Activated naive CD4-positive, alpha-beta T cell treated with anti-CD3 and anti-CD28 coated beads, Interleukin-2, amount 50 U/mL, for 24 hours (primary cell): Measurements from ENCODE around the gene CADPS.

ENCODE experiments used
- H3K27ac Mint-ChIP-seq: one replicate; pipeline ENCODE4 v1.8.0; 2021; ENCODE audit warnings: mild to moderate bottlenecking, mixed read lengths
- H3K27me3 Mint-ChIP-seq: one replicate; pipeline ENCODE4 v1.8.0; 2021; ENCODE audit warnings: mixed read lengths
- H3K36me3 Mint-ChIP-seq: one replicate; pipeline ENCODE4 v1.8.0; 2021; ENCODE audit warnings: mixed read lengths
- H3K4me1 Mint-ChIP-seq: one replicate; pipeline ENCODE4 v1.8.0; 2021; ENCODE audit warnings: mixed read lengths
- H3K4me3 Mint-ChIP-seq: one replicate; pipeline ENCODE4 v1.8.0; 2021; ENCODE audit warnings: mild to moderate bottlenecking, mixed read lengths
- H3K9me3 Mint-ChIP-seq: one replicate; pipeline ENCODE4 v1.8.0; 2021; ENCODE audit warnings: mixed read lengths

Gene CADPS

DNA sequence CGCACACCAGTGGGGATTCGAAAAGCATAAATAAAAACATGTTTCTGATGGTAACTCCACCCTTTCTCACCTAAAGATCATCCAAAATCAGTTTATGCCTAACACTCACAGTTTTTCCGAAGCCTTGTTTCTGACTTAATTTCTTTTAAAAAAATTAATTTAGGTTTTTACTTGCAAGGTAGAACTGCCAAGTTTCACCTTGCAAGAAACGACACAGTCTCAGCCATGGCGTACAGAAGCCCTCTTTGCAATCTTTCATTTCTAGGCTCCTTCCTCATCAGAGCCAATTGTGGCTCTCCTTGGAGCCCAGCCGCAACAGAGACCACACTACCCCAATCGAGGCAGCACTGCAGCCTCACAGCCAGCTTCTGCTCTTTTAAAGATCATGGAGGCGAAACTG lies 470.9 kb downstream of the CADPS start:
- Mint-ChIP-seq H3K36me3 (no peaks in the 10 kb centered on the region), H3K4me1 (no peaks in the 10 kb centered on the region)

DNA sequence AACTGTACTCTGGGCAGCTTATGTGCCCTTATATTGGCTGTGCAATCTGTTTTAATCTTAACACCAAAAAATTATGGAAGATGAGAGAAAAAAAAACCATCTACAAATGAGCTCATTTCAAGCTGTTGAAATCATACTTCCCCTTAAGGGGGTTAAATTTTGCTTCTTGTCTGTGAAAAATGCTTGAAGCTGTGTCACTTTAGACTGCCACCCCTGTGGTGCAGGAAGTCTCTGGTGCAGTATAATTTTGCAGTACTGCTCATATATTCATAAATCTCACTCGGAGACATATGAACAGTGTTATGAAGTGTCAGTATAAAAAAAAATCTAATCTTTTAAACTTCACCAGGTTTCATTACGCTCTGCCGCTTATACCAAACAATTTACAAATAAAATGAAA lies 471.5 kb downstream of the CADPS start:
- H3K36me3 Mint-ChIP-seq: no peaks in the 10 kb centered on the region
- no peaks in the 10 kb centered on the region for H3K4me1 Mint-ChIP-seq
- no peak overlapping the region for H3K27ac Mint-ChIP-seq
- no peaks in the 10 kb centered on the region for H3K9me3 Mint-ChIP-seq
- H3K27me3 Mint-ChIP-seq: no peaks in the 10 kb centered on the region
- no peak overlapping the region for H3K4me3 Mint-ChIP-seq

More for the DNA sequence above, 470.9 kb downstream of the CADPS start:
- H3K4me3 Mint-ChIP-seq: no peak overlapping the region
- H3K27ac Mint-ChIP-seq: no peak overlapping the region
- no peaks in the 10 kb centered on the region for H3K9me3 Mint-ChIP-seq
- H3K27me3 Mint-ChIP-seq: no peaks in the 10 kb centered on the region

DNA sequence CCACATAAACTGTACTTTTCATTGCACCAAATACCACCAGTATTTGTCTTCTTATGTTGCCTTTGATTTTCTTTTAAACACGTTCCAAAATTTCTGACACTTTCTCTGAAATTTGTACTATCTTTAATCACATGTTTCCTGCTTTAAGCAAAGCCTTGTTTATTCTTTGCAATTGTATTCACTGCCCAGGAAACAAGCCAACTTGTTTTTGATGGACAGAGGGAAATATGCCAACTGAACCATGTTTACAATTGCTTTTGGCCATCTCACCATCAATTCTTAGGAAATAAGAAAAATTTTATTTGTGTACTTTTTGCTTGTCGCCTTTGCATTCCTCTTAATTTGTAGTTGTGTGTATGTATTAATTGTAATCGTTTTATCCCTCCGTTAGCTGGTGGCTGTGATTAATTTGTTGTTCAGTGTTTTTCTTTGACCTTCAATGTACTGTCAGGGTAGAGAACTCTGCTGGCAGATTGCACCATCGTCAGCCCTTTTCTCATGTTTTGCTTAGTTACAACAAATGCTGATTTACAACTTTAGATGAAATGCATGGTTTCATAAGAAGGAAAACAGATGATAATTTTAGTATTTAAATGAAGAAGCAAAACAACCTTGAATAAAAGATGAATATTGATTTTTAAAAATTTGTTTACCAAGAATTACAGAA lies 482.5 kb downstream of the CADPS start:
- H3K27me3 Mint-ChIP-seq: peaks cover 17% of the 10 kb centered on the region
- H3K36me3 Mint-ChIP-seq: no peaks in the 10 kb centered on the region
- H3K4me1 Mint-ChIP-seq: no peaks in the 10 kb centered on the region

DNA sequence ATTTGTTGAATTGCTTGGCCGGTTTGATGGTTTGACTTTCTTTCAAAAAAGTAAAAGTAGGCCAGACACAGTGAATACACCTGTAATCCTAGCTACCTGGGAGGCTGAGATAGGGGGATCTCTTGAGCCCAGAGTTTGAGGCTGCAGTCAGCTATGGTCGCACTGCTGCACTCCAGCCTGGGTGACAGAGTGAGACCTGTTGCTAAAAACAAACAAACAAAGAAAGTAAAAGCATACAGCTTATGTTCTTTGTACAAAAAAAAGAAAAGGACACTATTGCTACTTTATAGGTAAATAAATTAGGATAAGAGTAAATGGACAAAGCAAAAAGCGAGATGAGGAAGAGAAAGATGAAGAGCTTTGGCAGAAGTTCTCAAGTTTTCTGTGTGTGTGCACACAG lies 488.0 kb downstream of the CADPS start:
- H3K9me3 Mint-ChIP-seq: peaks cover 5% of the 10 kb centered on the region
- no peak overlapping the region for H3K4me3 Mint-ChIP-seq
- H3K27me3 Mint-ChIP-seq: peaks cover 11% of the 10 kb centered on the region
- H3K4me1 Mint-ChIP-seq: no peaks in the 10 kb centered on the region
- no peak overlapping the region for H3K27ac Mint-ChIP-seq
- no peaks in the 10 kb centered on the region for H3K36me3 Mint-ChIP-seq

More for the DNA sequence above, 482.5 kb downstream of the CADPS start:
- peaks cover 12% of the 10 kb centered on the region for H3K9me3 Mint-ChIP-seq
- H3K4me3 Mint-ChIP-seq: no peak overlapping the region
- no peak overlapping the region for H3K27ac Mint-ChIP-seq

DNA sequence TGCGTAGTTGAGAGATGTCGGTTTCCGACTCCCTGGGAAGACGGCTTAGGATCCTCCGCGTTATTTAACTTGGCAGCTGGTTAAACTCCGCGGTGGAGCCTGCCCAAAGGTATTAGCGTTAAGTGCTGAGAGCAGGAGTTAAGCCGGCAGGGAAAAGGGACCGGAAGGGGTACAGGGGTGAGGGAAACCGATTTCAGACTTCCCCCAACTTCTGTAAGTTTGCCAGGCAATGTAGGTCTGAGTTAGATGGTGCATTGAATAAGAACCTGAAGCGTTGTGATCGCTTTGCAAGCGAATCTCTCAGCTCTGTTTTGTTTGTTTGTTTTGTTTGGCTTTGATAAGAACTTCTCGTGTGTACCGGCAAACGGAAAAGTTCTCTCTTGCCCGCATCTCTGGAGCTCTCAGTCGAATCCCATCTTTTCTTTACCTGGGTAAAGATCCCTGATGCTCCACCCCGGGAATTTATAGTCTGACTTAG lies 495.9 kb downstream of the CADPS start:
- Mint-ChIP-seq H3K27ac (no peak overlapping the region), H3K4me1 (peaks cover under 1% of the 10 kb centered on the region), H3K27me3 (peaks cover 53% of the 10 kb centered on the region), H3K4me3 (no peak overlapping the region), H3K36me3 (no peaks in the 10 kb centered on the region), H3K9me3 (no peaks in the 10 kb centered on the region)

DNA sequence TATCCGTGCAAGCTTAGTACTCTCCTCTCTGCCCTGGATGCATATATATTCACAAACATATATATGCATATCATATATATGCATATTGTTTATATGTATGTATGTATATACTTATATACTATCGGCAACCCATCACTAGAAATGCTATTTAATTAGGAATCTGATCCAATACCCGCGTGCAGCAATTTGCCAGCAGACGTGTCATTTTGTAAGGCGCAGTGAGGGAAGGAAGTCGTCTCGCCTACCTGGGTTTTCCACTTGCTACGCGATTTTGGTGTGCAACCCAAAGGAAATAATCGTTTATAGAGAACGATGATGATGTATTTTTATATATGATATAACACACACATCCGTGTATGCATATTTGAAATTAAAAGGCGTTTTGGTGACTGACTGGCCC lies 496.3 kb downstream of the CADPS start:
- H3K27me3 Mint-ChIP-seq: peaks cover 57% of the 10 kb centered on the region

DNA sequence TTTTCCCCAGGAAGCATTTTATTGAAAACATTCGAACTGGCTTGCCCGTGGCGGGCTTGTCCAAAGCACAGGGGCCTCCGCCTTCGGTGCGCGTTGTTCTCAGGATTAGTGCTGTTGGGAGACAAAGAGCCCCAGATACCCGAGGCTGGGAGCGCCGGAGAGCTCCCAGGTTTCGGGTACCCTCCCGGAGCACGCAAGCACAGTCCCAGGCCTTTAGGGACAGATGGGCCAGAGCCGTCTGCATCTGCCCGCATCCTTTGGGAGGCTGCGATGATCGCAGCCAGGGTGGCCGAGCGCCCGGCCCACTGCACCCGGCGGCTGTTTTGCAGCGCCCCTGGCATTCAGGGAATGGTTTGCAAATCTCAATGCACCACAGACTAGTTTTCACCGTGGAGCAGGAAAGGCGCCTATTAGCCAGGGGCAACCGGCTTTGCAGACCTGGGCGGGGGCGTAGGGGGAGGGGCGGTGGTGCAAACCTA lies 496.9 kb downstream of the CADPS start:
- Mint-ChIP-seq H3K27me3 (peaks cover 56% of the 10 kb centered on the region), H3K4me1 (peaks cover 4% of the 10 kb centered on the region), H3K27ac (no peak overlapping the region), H3K4me3 (no peak overlapping the region), H3K9me3 (no peaks in the 10 kb centered on the region), H3K36me3 (no peaks in the 10 kb centered on the region)

More for the DNA sequence above, 496.3 kb downstream of the CADPS start:
- H3K4me1 Mint-ChIP-seq: peaks cover 4% of the 10 kb centered on the region
- H3K9me3 Mint-ChIP-seq: no peaks in the 10 kb centered on the region
- no peaks in the 10 kb centered on the region for H3K36me3 Mint-ChIP-seq
- no peak overlapping the region for H3K4me3 Mint-ChIP-seq
- no peak overlapping the region for H3K27ac Mint-ChIP-seq

DNA sequence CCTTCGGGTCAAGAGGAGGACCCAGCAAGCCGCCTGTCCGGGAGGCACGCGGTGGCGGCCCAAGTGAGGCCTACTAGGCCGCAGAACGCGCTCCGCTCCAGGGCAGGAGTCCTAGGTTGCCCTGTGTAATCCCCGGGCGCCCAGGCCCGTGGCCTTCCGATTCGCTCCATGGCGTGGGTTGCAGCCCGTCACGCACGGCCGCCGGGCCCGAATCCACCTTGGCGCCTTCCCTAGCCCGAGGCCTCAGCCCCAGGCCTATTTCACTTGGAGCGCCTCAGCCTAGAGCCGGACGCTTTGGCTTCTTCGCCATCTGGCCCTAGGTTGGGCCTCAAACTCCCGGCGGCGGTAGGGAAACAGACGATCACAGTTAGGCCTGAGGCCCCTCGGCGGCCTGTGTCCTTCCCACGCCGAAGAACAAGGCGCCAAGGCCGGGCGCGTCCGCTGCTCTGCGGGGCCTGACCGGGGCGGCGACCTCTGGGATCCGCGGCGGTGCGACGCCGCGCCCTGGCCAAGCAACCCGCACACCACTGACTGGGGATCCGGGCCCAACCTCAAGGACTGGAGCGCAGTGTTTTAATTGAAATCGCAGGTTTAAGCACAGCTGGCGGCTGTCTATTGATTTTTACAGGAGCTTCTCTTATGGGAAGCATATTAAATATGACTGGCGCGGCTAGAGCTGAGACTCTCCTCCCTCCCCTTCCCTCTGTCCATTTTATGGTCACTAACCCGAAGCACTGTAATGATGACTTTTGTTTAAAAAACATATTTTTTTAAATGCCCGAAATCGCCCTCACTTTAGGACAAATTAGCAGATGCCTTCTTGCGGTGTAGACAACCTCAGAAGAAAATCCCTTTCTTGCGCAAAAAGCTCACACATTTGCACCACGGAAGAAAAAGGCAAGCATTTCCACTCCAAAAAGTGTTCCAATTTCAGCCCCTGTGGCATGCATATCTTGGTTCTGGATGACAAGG lies 498.0 kb downstream of the CADPS start:
- H3K27me3 Mint-ChIP-seq: peaks cover 56% of the 10 kb centered on the region
- H3K27ac Mint-ChIP-seq: no peak overlapping the region
- H3K4me3 Mint-ChIP-seq: no peak overlapping the region
- no peaks in the 10 kb centered on the region for H3K36me3 Mint-ChIP-seq
- peaks cover 4% of the 10 kb centered on the region for H3K4me1 Mint-ChIP-seq
- H3K9me3 Mint-ChIP-seq: no peaks in the 10 kb centered on the region

DNA sequence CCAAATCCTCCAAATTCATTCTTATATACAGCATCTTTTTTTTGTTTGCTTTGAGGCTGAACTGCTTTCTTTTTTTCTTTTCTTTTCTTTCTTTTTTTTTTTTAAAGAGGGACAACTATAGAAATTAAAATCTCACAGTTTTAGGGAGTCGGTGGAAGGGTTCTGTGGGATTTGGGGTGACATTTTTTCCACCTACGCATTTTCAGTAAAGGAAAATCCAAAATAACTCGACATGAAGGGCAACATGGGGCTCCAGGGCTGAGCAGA lies 498.8 kb downstream of the CADPS start:
- H3K9me3 Mint-ChIP-seq: no peaks in the 10 kb centered on the region
- no peaks in the 10 kb centered on the region for H3K36me3 Mint-ChIP-seq
- peaks cover 4% of the 10 kb centered on the region for H3K4me1 Mint-ChIP-seq
- H3K27me3 Mint-ChIP-seq: peaks cover 53% of the 10 kb centered on the region
- H3K4me3 Mint-ChIP-seq: no peak overlapping the region
- no peak overlapping the region for H3K27ac Mint-ChIP-seq

DNA sequence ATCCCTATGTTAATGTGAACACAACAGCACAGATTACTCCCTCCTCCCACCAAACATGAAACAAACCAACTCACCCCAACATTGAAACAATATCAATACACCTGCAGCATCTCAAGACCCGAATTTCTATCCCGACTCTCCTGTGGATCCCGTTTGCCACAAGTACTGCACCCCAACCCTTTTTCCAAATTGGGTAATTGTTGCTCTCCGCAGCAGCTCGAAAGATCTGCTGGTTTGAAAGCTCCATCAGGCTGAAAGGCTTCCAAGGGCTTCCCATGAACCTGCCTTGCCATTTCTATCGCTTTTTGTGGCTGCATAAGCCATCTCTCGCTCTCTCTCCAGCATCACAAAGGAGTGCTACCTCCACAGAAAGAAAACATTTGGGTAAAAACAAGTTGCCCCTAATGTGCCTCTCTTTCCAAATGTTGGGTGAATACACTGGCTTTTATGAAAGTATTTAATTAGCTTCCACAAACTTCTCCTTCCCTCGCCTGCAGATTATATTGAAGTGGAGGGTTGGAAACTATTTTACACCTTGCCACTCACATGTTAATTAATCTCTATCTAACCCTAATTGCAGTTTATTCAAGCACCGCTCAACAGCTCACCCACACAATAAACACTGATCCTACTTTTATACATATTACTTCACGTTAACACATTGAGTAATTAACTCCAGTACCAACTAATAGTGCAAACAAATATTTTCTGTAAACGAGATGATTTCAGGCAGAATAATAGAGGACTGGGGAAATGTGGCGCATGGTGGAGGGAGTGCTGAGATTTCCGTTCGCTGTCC lies 499.4 kb downstream of the CADPS start:
- Mint-ChIP-seq H3K4me3 (no peak overlapping the region), H3K4me1 (peaks cover 6% of the 10 kb centered on the region), H3K9me3 (no peaks in the 10 kb centered on the region), H3K27ac (no peak overlapping the region), H3K36me3 (no peaks in the 10 kb centered on the region), H3K27me3 (peaks cover 55% of the 10 kb centered on the region)

DNA sequence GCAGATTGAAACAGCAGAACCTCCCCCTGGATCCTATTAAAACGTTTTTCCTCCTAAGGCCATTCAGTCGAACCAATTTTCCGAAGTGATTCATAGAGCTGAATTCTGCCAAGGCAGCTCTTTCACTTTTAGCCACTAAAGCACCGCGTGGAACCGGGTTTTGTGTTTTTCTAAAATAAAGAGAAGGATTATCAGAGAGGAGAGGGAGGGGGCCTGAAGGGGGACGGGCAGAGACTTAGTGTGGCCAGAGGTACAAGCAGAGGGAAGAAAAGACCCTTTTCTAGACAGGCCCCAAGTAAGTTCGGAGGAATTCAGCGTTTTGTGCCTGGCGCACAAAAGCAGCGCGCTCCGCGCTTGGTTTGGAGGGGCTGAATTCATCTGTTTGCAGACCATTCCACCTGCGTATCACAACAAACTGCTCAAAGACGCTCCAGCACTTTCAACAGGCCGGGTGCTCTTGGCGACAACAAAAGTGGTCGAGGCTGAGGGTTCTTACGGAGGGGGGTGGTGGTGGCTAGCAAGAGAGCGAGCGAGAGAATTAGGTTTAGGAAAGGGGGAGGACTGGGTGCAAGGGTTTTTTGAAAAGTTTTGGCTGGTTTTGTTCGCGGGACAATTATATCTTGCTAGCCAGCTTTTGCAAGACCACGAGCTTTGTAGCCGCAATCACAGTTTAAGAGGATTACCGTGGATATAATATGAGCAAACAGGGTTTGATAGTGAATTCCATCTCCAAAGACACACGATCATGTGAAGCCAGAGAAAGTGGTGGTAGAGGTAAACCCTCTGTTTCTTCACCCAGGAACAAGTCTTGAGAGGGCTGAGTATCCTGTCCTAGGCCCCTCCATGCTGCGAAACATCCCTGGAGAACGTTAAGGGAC lies 500.6 kb downstream of the CADPS start:
- Mint-ChIP-seq H3K9me3 (no peaks in the 10 kb centered on the region), H3K4me3 (no peak overlapping the region), H3K27me3 (peaks cover 53% of the 10 kb centered on the region), H3K4me1 (peaks cover 9% of the 10 kb centered on the region), H3K36me3 (no peaks in the 10 kb centered on the region), H3K27ac (no peak overlapping the region)

DNA sequence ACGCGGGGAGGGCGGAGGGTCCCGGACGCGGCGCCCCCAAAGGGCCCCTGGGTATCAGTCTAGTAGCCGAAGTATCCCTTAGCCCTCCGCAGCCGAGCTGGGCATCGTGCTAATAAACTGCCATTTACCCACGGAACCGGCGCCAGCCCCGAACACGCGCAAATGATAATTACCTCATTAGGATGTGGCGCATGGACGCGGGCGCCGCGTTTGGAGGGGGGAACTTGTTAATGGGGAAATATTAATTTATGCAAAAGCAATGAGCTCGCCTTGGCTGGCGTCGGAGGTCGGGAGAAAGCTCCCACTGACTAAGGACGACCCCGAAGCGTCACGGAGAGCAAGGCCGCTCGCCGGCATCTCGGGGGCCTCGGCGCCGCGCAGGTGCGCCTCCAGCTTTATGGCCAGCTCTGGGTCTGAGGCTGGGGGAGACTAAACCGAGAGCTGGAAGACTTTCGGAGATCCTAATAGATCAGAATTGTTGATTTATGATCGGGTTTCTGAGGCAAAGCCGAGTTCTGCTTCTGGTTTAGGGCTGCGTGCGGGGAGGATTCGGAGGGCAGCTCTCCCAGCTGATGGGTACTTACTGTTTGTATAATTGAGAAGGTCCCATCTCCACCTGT lies 501.4 kb downstream of the CADPS start:
- Mint-ChIP-seq H3K4me1 (peaks cover 9% of the 10 kb centered on the region), H3K27me3 (peaks cover 50% of the 10 kb centered on the region), H3K27ac (no peak overlapping the region), H3K9me3 (no peaks in the 10 kb centered on the region), H3K36me3 (no peaks in the 10 kb centered on the region), H3K4me3 (no peak overlapping the region)

DNA sequence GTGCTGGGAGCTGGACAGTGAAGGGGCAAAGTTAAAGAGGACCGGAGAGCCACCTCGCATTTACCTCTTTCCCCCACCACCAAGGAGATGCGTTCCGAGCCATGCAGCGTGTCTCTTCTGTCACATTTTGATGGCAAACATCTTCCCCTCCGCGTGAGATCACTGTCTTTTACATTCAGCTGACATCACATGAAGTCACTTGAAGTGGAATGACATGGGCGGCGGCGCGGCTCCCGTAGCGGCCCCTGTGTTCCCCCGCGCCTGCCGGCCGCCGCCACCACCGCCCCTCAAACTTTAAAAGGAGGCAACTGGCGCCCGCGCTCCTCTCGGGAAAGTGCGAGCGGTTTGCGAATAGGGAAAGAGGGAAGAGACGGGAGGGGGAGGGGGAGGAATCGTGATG lies 502.0 kb downstream of the CADPS start, which contains the start of gene FEZF2:
Gene FEZF2 (minus strand): TSS at position 336 of the 400 bp plus-strand sequence. CDS start 682 bp downstream, outside the sequence.
- peaks cover 56% of the 10 kb centered on the region for H3K27me3 Mint-ChIP-seq
- peaks cover 9% of the 10 kb centered on the region for H3K4me1 Mint-ChIP-seq
- H3K27ac Mint-ChIP-seq: no peak within 1 kb of the TSS
- no peaks in the 10 kb centered on the region for H3K36me3 Mint-ChIP-seq
- H3K4me3 Mint-ChIP-seq: no peak within 1 kb of the TSS
- no peaks in the 10 kb centered on the region for H3K9me3 Mint-ChIP-seq

DNA sequence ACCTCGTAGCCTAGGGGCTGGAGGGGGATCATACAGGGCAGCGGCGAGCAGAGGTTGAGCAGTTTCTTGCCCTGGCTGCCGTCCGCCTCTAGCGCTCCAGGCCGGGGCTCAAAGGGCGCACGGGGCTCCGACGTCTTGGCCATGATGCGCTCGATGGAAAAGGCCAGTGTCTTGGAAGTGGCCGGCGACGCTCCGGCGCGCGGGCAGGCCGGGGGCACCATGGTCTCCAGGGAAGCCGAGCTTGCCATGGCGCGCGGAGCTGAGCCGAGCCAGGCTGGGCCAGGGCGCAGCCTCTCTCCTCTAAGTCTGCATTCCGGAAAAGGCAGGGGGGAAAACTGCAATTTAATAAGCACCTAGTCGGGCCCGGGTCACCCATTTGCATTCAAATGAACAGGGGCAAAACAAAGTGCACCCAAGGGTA lies 502.6 kb downstream of the CADPS start:
- Mint-ChIP-seq H3K4me1 (peaks cover 9% of the 10 kb centered on the region), H3K27me3 (peaks cover 59% of the 10 kb centered on the region), H3K9me3 (no peaks in the 10 kb centered on the region), H3K4me3 (no peak overlapping the region), H3K36me3 (no peaks in the 10 kb centered on the region), H3K27ac (no peak overlapping the region)
